ENCODE data around the gene CLNS1A. TPM values are rescaled to one million over a fixed set of nuclear protein-coding genes. Genes with fewer than 3 reads are reported as not detected.

The CLNS1A gene
- polyA plus RNA-seq (178 and 179 TPM in 2 replicates), polyA minus RNA-seq (104 and 124 TPM in 2 replicates)

GRCh38 chr11:77637345-77638165 lies at the start of gene CLNS1A:
CLNS1A (minus strand) TSS chr11:77637794; CDS start chr11:77637714, 80 bp downstream.
- Histone ChIP-seq H3K27ac (ENCODE audit: low read length) (peak within 1 kb of the TSS; percentile 67), H3K27me3 (ENCODE audit: insufficient read depth, low read depth, low read length) (no peaks in the 10 kb centered on the region), H3K4me3 (ENCODE audit: low read length) (peak within 1 kb of the TSS; percentile 87), H3K4me2 (ENCODE audit: low read length) (peak within 1 kb of the TSS; percentile 60), H3K36me3 (ENCODE audit: insufficient read depth, low read length) (no peaks in the 10 kb centered on the region), H3F3A (ENCODE audit: insufficient read depth, low read length, poor library complexity, severe bottlenecking) (no peaks in the 10 kb centered on the region), H4K20me1 (ENCODE audit: insufficient read depth) (no peaks in the 10 kb centered on the region), H3K9me2 (ENCODE audit: insufficient read depth, low read length) (no peaks in the 10 kb centered on the region), H3K9me3 (ENCODE audit: low read length) (no peaks in the 10 kb centered on the region), H2AFZ (ENCODE audit: low read depth, low read length) (peak within 1 kb of the TSS; percentile 71), H3K79me2 (replicated peaks; ENCODE audit: insufficient read depth, low read length) (peaks cover 36% of the 10 kb centered on the region), H3K9ac (ENCODE audit: low read length) (peak within 1 kb of the TSS; percentile 73)
- peak; percentile 82 for TF ChIP-seq TAF1 (IDR thresholded peaks at IDR 0.05; ENCODE audit: low read depth)
- peak; percentile 29 for TF ChIP-seq REST (IDR thresholded peaks at IDR 0.05; ENCODE audit: borderline replicate concordance)
- no peak for TF ChIP-seq EZH2 (IDR thresholded peaks at IDR 0.05; ENCODE audit: borderline replicate concordance, insufficient read depth, low read length, poor library complexity, severe bottlenecking)
- peak; percentile 45 for TF ChIP-seq SMC3 (conservative IDR thresholded peaks at IDR 0.05; ENCODE audit: poor library complexity)
- no peak for TF ChIP-seq EP300 (conservative IDR thresholded peaks at IDR 0.05; ENCODE audit: poor library complexity, severe bottlenecking)
- TF ChIP-seq POLR2AphosphoS5 (IDR thresholded peaks at IDR 0.05): peak; percentile 90
- peak; percentile 95 for TF ChIP-seq MXI1 (conservative IDR thresholded peaks at IDR 0.05; ENCODE audit: poor library complexity, severe bottlenecking)

GRCh38 chr11:77687088-77687487 lies 49.5 kb upstream of the CLNS1A start:
- Histone ChIP-seq H3K79me2 (replicated peaks; ENCODE audit: insufficient read depth, low read length) (no peaks in the 10 kb centered on the region), H3K9me3 (ENCODE audit: low read length) (no peaks in the 10 kb centered on the region), H3K27ac (ENCODE audit: low read length) (no peak overlapping the region), H3K4me3 (ENCODE audit: low read length) (no peak overlapping the region), H3K36me3 (ENCODE audit: insufficient read depth, low read length) (peaks cover 7% of the 10 kb centered on the region), H3K27me3 (ENCODE audit: insufficient read depth, low read depth, low read length) (no peaks in the 10 kb centered on the region), H2AFZ (ENCODE audit: low read depth, low read length) (no peak overlapping the region), H3K4me2 (ENCODE audit: low read length) (no peak overlapping the region), H3K9ac (ENCODE audit: low read length) (no peak overlapping the region), H3F3A (ENCODE audit: insufficient read depth, low read length, poor library complexity, severe bottlenecking) (no peaks in the 10 kb centered on the region), H3K9me2 (ENCODE audit: insufficient read depth, low read length) (no peaks in the 10 kb centered on the region), H4K20me1 (ENCODE audit: insufficient read depth) (no peaks in the 10 kb centered on the region)
- no peak for TF ChIP-seq EZH2 (IDR thresholded peaks at IDR 0.05; ENCODE audit: borderline replicate concordance, insufficient read depth, low read length, poor library complexity, severe bottlenecking)
- TF ChIP-seq POLR2AphosphoS5 (IDR thresholded peaks at IDR 0.05): no peak
- TF ChIP-seq CTCF (IDR thresholded peaks at IDR 0.05; ENCODE audit: poor library complexity, severe bottlenecking): no peak
- TF ChIP-seq SMC3 (conservative IDR thresholded peaks at IDR 0.05; ENCODE audit: poor library complexity): no peak
- no peak for TF ChIP-seq TAF1 (IDR thresholded peaks at IDR 0.05; ENCODE audit: low read depth)
- TF ChIP-seq MXI1 (conservative IDR thresholded peaks at IDR 0.05; ENCODE audit: poor library complexity, severe bottlenecking): no peak
- no peak for TF ChIP-seq RAD21 (conservative IDR thresholded peaks at IDR 0.05)
- no peak for TF ChIP-seq EP300 (conservative IDR thresholded peaks at IDR 0.05; ENCODE audit: poor library complexity, severe bottlenecking)
- no peak for TF ChIP-seq REST (IDR thresholded peaks at IDR 0.05; ENCODE audit: borderline replicate concordance)

Data from neural cell (in vitro differentiated cells).